Omental fat pad (tissue), 4 donors: Measurements from ENCODE around the gene FGFBP1. TPM values are rescaled to one million over a fixed set of nuclear protein-coding genes. Genes with fewer than 3 reads are reported as not detected.

Experiments used
- ATAC-seq: fragments of 150-250 bp; one replicate; pipeline ENCODE4 v1.9.1; 2016; ENCODE audit warnings: mild to moderate bottlenecking, moderate library complexity; ENCODE audit not compliant: low FRiP score
- DNase-seq: peaks from one replicate; pipeline ENCODE4 v3.0.0-alpha.2; 2019; ENCODE audit warnings: low spot score
- CTCF ChIP-seq, 3 donors: fragments of 450-650 bp; IDR thresholded peaks; one replicate each; pipeline ENCODE4 v1.5.1; 2016 to 2017; ENCODE audit warnings: antibody characterized with exemption in 3 of 3, mild to moderate bottlenecking in 3 of 3, moderate library complexity in 2 of 3
- total RNA-seq, 4 donors: library from RNA; depleted of rRNA; stranded (reverse); fragments of >200 nt; gene quantifications; one replicate each; pipeline ENCODE4 v1.1.0, GENCODE V29; 2016

The FGFBP1 gene
- total RNA-seq, 4 donors from 2014 or later = 0.50 to 25.8 (median 1.9) TPM

DNA sequence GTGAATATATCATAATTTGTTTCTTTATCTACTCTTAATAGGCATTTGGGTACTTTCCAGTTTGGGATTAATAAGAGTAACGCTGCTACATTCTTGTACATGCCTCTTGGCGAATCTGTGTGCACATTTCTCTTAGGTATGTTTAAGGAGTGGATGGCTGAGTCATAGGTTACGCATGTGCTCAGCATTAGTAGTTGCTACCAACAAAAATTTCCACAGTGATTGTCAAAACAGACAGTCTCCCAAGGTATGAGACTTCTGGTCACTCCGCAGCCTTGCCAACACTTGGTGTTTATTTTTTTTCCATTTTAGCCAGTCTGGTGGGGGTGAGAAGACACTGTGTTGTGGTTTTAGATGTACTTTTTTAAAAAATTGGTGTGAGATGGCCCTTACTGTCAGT, 44.6 kb downstream of the FGFBP1 start:
- TF ChIP-seq CTCF (IDR thresholded peaks at IDR 0.05) = no peak
- ATAC-seq (peak; percentile 91), DNase-seq (no peak)

DNA sequence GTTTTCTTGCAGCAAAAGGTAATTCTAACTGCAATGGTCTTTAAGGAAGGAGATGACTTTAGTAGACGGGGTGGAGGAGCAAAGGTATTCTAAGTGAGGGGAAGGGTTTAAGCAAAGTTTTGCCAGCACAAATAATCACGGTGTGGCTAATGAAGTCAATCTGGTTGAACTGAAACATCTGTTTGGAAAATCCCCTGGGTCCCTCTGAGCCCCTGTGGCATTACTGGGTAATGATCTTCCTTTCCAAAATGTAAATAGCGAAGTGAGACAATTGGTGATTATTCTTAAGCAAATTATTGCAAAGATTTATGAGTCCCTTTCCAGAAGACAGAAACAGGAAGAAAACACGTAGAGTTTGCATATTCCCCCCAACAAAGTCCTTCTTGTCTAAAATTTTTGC, 47.2 kb downstream of the FGFBP1 start:
- ATAC-seq (no peak), DNase-seq (no peak)
- no peak for TF ChIP-seq CTCF (IDR thresholded peaks at IDR 0.05)

- DNase-seq (no peak), ATAC-seq (no peak)
- TF ChIP-seq CTCF (IDR thresholded peaks at IDR 0.05) = no peak
Observed at GRCh38 chr4:15890246-15890829, 48.2 kb downstream of the FGFBP1 start.

- DNase-seq = no peak
- TF ChIP-seq CTCF (IDR thresholded peaks at IDR 0.05) = no peak
- no peak for ATAC-seq
Observed at GRCh38 chr4:15888515-15888914, 50.0 kb downstream of the FGFBP1 start.

Other genes starting within 250 kb of the FGFBP1 start
- gene BST1, start 235.7 kb downstream of the FGFBP1 start, total RNA-seq = 10 to 100 TPM; 22.5 to 34.4 (median 24.5) TPM
- 10 to 100 TPM in 1 of 4 donors, 1 to 10 TPM in 3; 7.3 to 13.9 (median 9.2) TPM for gene CD38, start 160.4 kb downstream of the FGFBP1 start, total RNA-seq
- 10 to 100 TPM in 3 of 4 donors, 1 to 10 TPM in 1; 4.7 to 34.8 (median 20.9) TPM for gene FGFBP2, start 24.4 kb upstream of the FGFBP1 start, total RNA-seq
- gene PROM1, start 145.3 kb upstream of the FGFBP1 start, total RNA-seq = under 1 TPM in 1 of 4 donors, not detected in 3; 0.09 TPM